T-cell (primary cell): ENCODE measurements around the gene ARHGAP15. TPM values are rescaled to one million over a fixed set of nuclear protein-coding genes. Genes with fewer than 3 reads are reported as not detected.

Source experiments
- ATAC-seq, 4 experiments: fragments of 200-7000 bp in 3 of 4; fragments of 150-1000 bp in 1 of 4; cut with Tn5 transposase; replicated peaks in 1 of 4; 1 replicate in 3 of 4; 2 replicates in 1 of 4; pipeline ENCODE4 v1.10.0; 2021; ENCODE audit warnings: moderate library complexity in 3 of 4, mild to moderate bottlenecking in 2 of 4, moderate number of reproducible peaks in 1 of 4
- CTCF ChIA-PET, 2 donors: fragments of 300-600 bp; sonication (Branson Sonifier 250); formaldehyde crosslinking; loops; one replicate each; lab custom pipeline; 2022; ENCODE audit warnings: antibody characterized with exemption in 2 of 2; lab: Charles Lee
- POLR2A ChIA-PET, 2 donors: fragments of 300-600 bp; sonication (Branson Sonifier 250); formaldehyde crosslinking; loops; one replicate each; lab custom pipeline; 2022; ENCODE audit warnings: antibody characterized with exemption in 2 of 2; lab: Charles Lee
- DNase-seq, 35 experiments: peaks; one replicate each; pipeline versions ENCODE4 v3.0.0 to v3.0.0-alpha.2; 2013 to 2023
- H3K27ac ChIP-seq: one replicate; pipeline ENCODE4 v1.5.1; 2013; ENCODE audit warnings: low read length
- H3K27me3 ChIP-seq, 2 experiments: replicated peaks in 1 of 2; 1 replicate in 1 of 2; 2 replicates in 1 of 2; pipeline versions ENCODE4 v1.6.1 to v1.7.0; 2013; ENCODE audit warnings: low read length in 1 of 2, mixed read lengths in 1 of 2; ENCODE audit not compliant: control insufficient read depth in 2 of 2, insufficient read depth in 2 of 2; ENCODE audit errors: extremely low read depth in 1 of 2
- H3K36me3 ChIP-seq, 2 donors: 1 replicate in 1 of 2; 2 replicates in 1 of 2; pipeline versions ENCODE4 v1.6.1 to v1.7.0; 2013; ENCODE audit warnings: low read length in 1 of 2; ENCODE audit not compliant: control insufficient read depth in 2 of 2, insufficient read depth in 1 of 2; ENCODE audit errors: extremely low read depth in 1 of 2
- H3K4me1 ChIP-seq, 2 experiments: 1 replicate in 1 of 2; 2 replicates in 1 of 2; pipeline versions ENCODE4 v1.6.1 to v1.7.0; 2013; ENCODE audit warnings: low read length in 2 of 2, mixed read lengths in 1 of 2; ENCODE audit not compliant: insufficient read depth in 2 of 2, control insufficient read depth in 1 of 2; ENCODE audit errors: extremely low read depth in 1 of 2
- H3K4me3 ChIP-seq, 2 donors: 1 replicate in 1 of 2; 2 replicates in 1 of 2; pipeline versions ENCODE4 v1.5.1 to v1.7.0; 2013; ENCODE audit warnings: mild to moderate bottlenecking in 2 of 2, low read length in 1 of 2, moderate library complexity in 1 of 2; ENCODE audit not compliant: control insufficient read depth in 1 of 2; ENCODE audit errors: extremely low read depth in 1 of 2
- H3K9me3 ChIP-seq: 2 replicates; pipeline ENCODE4 v1.7.0; 2013
- H3K27ac Mint-ChIP-seq, 2 donors: one replicate each; pipeline ENCODE4 v1.8.0; 2020 to 2021; ENCODE audit warnings: mild to moderate bottlenecking in 2 of 2, mixed read lengths in 2 of 2
- H3K27me3 Mint-ChIP-seq, 2 donors: one replicate each; pipeline ENCODE4 v1.8.0; 2021 to 2022; ENCODE audit warnings: mixed read lengths in 2 of 2
- H3K36me3 Mint-ChIP-seq: one replicate; pipeline ENCODE4 v1.8.0; 2021; ENCODE audit warnings: mixed read lengths
- H3K4me1 Mint-ChIP-seq, 3 donors: one replicate each; pipeline ENCODE4 v1.8.0; 2020 to 2022; ENCODE audit warnings: mixed read lengths in 3 of 3, mild to moderate bottlenecking in 1 of 3
- H3K4me3 Mint-ChIP-seq, 3 donors: one replicate each; pipeline ENCODE4 v1.8.0; 2020 to 2022; ENCODE audit warnings: mild to moderate bottlenecking in 3 of 3, mixed read lengths in 3 of 3, moderate library complexity in 3 of 3
- H3K9me3 Mint-ChIP-seq, 3 donors: one replicate each; pipeline ENCODE4 v1.8.0; 2020 to 2022; ENCODE audit warnings: mixed read lengths in 3 of 3
- WGBS: methylation state at CpG from one replicate; pipeline ENCODE4 v1.1.5; 2013; ENCODE audit warnings: missing lambda C conversion rate; ENCODE audit not compliant: insufficient coverage; 5-methylcytosine and 5-hydroxymethylcytosine counted together
- total RNA-seq, 35 experiments: library from RNA in 6 of 35; stranded (reverse) in 6 of 35; fragments of 120-200 nt in 1 of 35; gene quantifications; one replicate each; pipeline versions ENCODE4 v1.2.1 to v1.2.4 and lab custom pipeline; 2013 to 2026

The ARHGAP15 gene
- total RNA-seq, 5 donors from 2014 or later (not counting 1 experiment from before 2014, with no cell fraction given), result 154 to 271 (median 188) TPM

DNA sequence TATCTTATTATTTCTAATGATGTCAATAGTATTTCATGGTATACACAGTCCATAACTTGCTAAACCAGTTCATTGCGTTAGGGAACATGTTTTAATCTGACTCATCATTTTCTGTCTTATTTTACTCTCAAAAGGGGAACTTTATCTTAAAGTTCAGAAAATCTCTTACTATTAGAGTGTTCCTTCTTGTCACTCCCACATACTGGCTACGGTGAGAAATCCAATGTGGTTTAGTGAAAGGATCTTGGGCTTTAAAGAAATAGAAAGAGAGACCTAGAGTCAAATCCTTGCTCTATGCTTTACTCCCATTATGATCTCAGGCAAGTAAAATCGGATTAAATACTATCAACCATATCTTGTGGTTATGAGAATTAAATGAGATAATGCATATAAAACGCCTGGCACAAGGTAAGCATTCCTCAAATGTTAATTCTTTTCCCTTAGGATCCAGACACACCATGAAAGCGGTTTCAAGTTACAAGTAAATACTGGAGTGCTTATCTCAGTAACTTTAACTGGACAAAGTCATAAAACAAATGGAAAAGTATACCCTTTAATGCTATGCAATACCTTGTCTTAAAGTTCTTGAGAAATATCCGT lies 576.0 kb downstream of the ARHGAP15 start:
- DNase-seq, result no peak
- Histone ChIP-seq H3K4me3 (no peak overlapping the region), H3K27me3 (no peaks in the 10 kb centered on the region), H3K36me3 (peaks cover 11 to 61% of the 10 kb centered on the region in 2 donors), H3K4me1 (no peaks in the 10 kb centered on the region), H3K9me3 (peaks cover 4% of the 10 kb centered on the region), H3K27ac (no peak overlapping the region)
- Mint-ChIP-seq H3K27me3 (no peaks in the 10 kb centered on the region), H3K27ac (no peak overlapping the region), H3K9me3 (peaks cover 4 to 19% (median 6%) of the 10 kb centered on the region in 3 donors), H3K36me3 (peaks cover 69% of the 10 kb centered on the region), H3K4me3 (no peak overlapping the region), H3K4me1 (peaks cover 5 to 27% (median 15%) of the 10 kb centered on the region in 3 donors)
- ChIA-PET POLR2A (no interaction called here), CTCF (no interaction called here)
- no peak for ATAC-seq
- WGBS, result 100% methylated on average over 1 of the region's 6 CpGs

DNA sequence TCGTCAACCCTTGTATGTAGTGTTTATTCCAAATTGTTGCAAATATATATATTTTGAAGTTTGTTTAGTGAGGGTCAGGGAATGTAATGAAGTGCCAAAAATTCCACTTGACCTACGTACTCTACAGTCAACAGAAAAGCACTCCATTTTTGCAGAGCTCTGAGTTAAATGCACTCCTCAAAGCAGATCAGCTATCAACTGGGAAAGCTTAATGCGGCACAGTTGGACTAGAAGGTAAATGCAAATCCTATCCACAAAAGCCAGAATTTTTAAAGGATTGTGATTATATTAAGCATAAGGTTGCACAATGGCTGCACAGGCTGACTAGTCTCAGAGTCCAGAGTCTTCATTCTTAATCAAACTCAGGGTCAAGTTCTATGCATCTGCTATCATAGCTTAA lies 577.1 kb downstream of the ARHGAP15 start:
- ChIA-PET POLR2A (interaction anchor here in 1 of 2 donors (0.6 kb wide), 1 partner anchor 43 kb away, joined by 3 read pairs; no protein-coding TSS in a partner anchor), CTCF (no interaction called here)
- Mint-ChIP-seq H3K27me3 (no peaks in the 10 kb centered on the region), H3K9me3 (peaks cover 6 to 30% (median 8%) of the 10 kb centered on the region in 3 donors), H3K36me3 (peaks cover 76% of the 10 kb centered on the region), H3K4me1 (peaks cover 6 to 30% (median 21%) of the 10 kb centered on the region in 3 donors), H3K27ac (no peak overlapping the region), H3K4me3 (no peak overlapping the region)
- Histone ChIP-seq H3K4me3 (no peak overlapping the region), H3K36me3 (peaks cover 12 to 72% of the 10 kb centered on the region in 2 donors), H3K4me1 (no peaks in the 10 kb centered on the region), H3K27ac (no peak overlapping the region), H3K9me3 (peaks cover 6% of the 10 kb centered on the region), H3K27me3 (no peaks in the 10 kb centered on the region)
- DNase-seq, result no peak
- no peak for ATAC-seq
- WGBS, result no CpG with 5 or more reads among the region's 3 CpGs

DNA sequence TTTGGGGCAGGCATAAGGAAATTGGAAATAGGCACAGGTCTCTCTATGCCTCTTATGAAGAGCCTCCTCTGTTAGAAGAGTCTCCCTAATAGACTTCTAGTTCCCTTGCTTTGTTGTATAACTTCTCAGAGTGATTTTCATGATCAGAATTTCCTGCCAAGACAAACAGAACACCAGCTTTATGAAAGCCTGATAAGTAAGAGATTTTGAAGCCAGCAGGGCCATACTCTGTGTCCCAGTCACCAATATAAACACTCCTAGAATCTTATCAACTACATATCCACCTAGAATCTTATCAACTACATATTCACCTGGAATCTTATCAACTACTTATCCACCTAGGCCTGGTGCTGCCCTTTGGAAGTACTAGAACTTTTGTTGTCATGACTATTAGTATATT lies 579.5 kb downstream of the ARHGAP15 start:
- H3K36me3 ChIP-seq, result peaks cover 10 to 77% of the 10 kb centered on the region in 2 donors
- no peak overlapping the region for H3K27ac ChIP-seq
- peaks cover 6% of the 10 kb centered on the region for H3K9me3 ChIP-seq
- H3K4me1 Mint-ChIP-seq, result peaks cover 24 to 41% (median 37%) of the 10 kb centered on the region in 3 donors
- no peaks in the 10 kb centered on the region for H3K27me3 Mint-ChIP-seq
- POLR2A ChIA-PET, result interaction anchor here in 1 of 2 donors (0.6 kb wide), 1 partner anchor 12 kb away, joined by 3 read pairs; no protein-coding TSS in a partner anchor
- DNase-seq (no peak), ATAC-seq (no peak)
- no peaks in the 10 kb centered on the region for H3K27me3 ChIP-seq
- peak overlapping the region; percentile 36 to 41 for H3K27ac Mint-ChIP-seq
- peaks cover 8 to 34% (median 14%) of the 10 kb centered on the region in 3 donors for H3K9me3 Mint-ChIP-seq
- no peak overlapping the region for H3K4me3 ChIP-seq
- H3K4me3 Mint-ChIP-seq, result no peak overlapping the region
- CTCF ChIA-PET, result no interaction called here
- H3K4me1 ChIP-seq, result peaks cover 0 to under 1% of the 10 kb centered on the region in 2 experiments
- peaks cover 85% of the 10 kb centered on the region for H3K36me3 Mint-ChIP-seq

DNA sequence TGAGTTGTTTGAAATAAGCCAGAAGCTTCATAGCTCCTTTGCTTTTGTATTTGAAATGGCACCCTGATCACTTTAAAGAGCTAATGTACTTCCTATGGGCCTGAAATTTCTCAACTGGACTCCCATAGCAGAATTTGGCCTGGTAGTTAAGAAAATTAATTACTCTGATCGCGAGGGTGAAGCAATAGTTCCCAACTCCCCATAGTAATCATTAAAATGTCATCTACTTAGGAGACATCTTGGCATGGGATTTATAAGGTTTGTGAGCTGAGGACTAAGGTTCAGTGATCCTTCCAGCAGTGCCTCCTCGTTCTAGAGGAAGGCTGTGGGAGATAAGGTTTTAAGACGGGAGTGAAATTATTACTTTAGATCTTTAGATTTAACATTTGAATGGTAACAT lies 581.0 kb downstream of the ARHGAP15 start:
- H3K9me3 Mint-ChIP-seq, result peaks cover 8 to 34% (median 14%) of the 10 kb centered on the region in 3 donors
- ChIA-PET CTCF (no interaction called here), POLR2A (no interaction called here)
- peaks cover 33 to 50% (median 44%) of the 10 kb centered on the region in 3 donors for H3K4me1 Mint-ChIP-seq
- H3K4me3 ChIP-seq, result no peak overlapping the region
- peaks cover 0 to 6% of the 10 kb centered on the region in 2 experiments for H3K4me1 ChIP-seq
- no peaks in the 10 kb centered on the region for H3K27me3 Mint-ChIP-seq
- H3K36me3 Mint-ChIP-seq, result peaks cover 85% of the 10 kb centered on the region
- H3K4me3 Mint-ChIP-seq, result no peak overlapping the region
- H3K27ac Mint-ChIP-seq, result no peak overlapping the region
- H3K9me3 ChIP-seq, result peaks cover 6% of the 10 kb centered on the region
- H3K36me3 ChIP-seq, result peaks cover 6 to 63% of the 10 kb centered on the region in 2 donors
- H3K27me3 ChIP-seq, result no peaks in the 10 kb centered on the region
- no peak overlapping the region for H3K27ac ChIP-seq
- DNase-seq (no peak), ATAC-seq (no peak)
- WGBS, result no CpG with 5 or more reads among the region's 4 CpGs

DNA sequence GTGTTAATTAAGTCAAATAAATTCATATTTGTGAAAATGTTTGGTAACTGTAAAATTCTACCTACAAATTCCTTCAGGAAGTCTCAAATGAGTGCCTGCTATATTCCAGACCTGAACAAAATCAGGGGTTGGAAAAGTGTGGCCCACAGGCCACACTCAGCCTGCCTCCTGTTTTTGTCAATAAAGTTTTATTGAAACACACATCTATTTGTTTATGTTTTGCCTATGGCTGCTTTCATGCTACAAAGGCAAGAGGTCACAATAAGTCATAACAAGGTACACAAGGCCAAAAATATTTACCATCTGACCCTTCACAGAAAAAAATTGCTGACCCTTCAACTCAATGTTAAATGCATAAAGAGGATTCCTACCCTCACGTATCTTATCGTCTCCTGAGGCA lies 581.7 kb downstream of the ARHGAP15 start:
- Mint-ChIP-seq H3K27me3 (no peaks in the 10 kb centered on the region), H3K4me3 (no peak overlapping the region), H3K36me3 (peaks cover 83% of the 10 kb centered on the region), H3K4me1 (peaks cover 33 to 56% (median 49%) of the 10 kb centered on the region in 3 donors), H3K27ac (no peak overlapping the region), H3K9me3 (peaks cover 8 to 34% (median 14%) of the 10 kb centered on the region in 3 donors)
- no peak for ATAC-seq
- Histone ChIP-seq H3K9me3 (peaks cover 6% of the 10 kb centered on the region), H3K27ac (no peak overlapping the region), H3K27me3 (no peaks in the 10 kb centered on the region), H3K4me1 (peaks cover 0 to 6% of the 10 kb centered on the region in 2 experiments), H3K36me3 (peaks cover 6 to 56% of the 10 kb centered on the region in 2 donors), H3K4me3 (no peak overlapping the region)
- DNase-seq, result no peak
- CTCF ChIA-PET, result no interaction called here
- WGBS, result no CpG with 5 or more reads among the region's 2 CpGs
- POLR2A ChIA-PET, result interaction anchor here in 1 of 2 donors (1.0 kb wide), 1 partner anchor 11 kb away, joined by 3 read pairs; no protein-coding TSS in a partner anchor

DNA sequence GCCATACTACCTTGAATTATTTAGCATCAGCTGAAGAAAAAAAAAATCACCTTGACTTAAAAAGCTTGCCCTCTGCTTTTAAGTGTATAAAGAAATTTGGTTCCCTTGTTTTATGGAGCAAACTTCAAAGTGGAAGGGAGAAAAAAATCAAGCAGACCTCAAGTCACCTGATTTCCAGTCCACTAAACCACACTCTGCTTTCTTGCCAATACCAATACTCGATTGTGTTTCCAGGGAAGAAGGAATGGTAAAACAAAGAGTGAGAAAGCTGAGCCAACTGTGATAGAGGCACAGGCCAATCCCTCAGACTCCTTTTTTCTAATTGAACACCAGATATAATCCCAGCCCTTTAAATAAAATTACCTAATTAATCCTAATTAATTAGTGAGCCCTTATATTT lies 587.3 kb downstream of the ARHGAP15 start:
- peaks cover 0 to 8% (median 4%) of the 10 kb centered on the region in 3 donors for H3K9me3 Mint-ChIP-seq
- Histone ChIP-seq H3K27ac (no peak overlapping the region), H3K27me3 (no peaks in the 10 kb centered on the region), H3K4me3 (no peak overlapping the region), H3K4me1 (peaks cover 0 to 6% of the 10 kb centered on the region in 2 experiments), H3K36me3 (peaks cover 12 to 35% of the 10 kb centered on the region in 2 donors), H3K9me3 (no peaks in the 10 kb centered on the region)
- no peak overlapping the region for H3K27ac Mint-ChIP-seq
- no peak for ATAC-seq
- H3K4me3 Mint-ChIP-seq, result no peak overlapping the region
- peaks cover 49 to 73% (median 52%) of the 10 kb centered on the region in 3 donors for H3K4me1 Mint-ChIP-seq
- H3K36me3 Mint-ChIP-seq, result peaks cover 78% of the 10 kb centered on the region
- ChIA-PET CTCF (no interaction called here), POLR2A (no interaction called here)
- no peaks in the 10 kb centered on the region for H3K27me3 Mint-ChIP-seq
- DNase-seq, result no peak
- WGBS, result no CpG with 5 or more reads among the region's 1 CpG
